Memory B cell (primary cell): ENCODE data around the gene MYOCD.

ENCODE experiments used
- ATAC-seq: fragments of 150-1000 bp; cut with Tn5 transposase; 2 replicates; pipeline ENCODE4 v1.10.0; 2021; ENCODE audit warnings: low read depth, mild to moderate bottlenecking, moderate library complexity
- DNase-seq, 2 donors: peaks; one replicate each; pipeline ENCODE4 v3.0.0; 2022; ENCODE audit warnings: low spot score in 2 of 2
- H3K27ac Mint-ChIP-seq: one replicate; pipeline ENCODE4 v1.8.0; 2022; ENCODE audit warnings: mild to moderate bottlenecking, moderate library complexity, mixed read lengths
- H3K27me3 Mint-ChIP-seq: one replicate; pipeline ENCODE4 v1.8.0; 2022; ENCODE audit warnings: mixed read lengths
- H3K36me3 Mint-ChIP-seq: one replicate; pipeline ENCODE4 v1.8.0; 2022; ENCODE audit warnings: mild to moderate bottlenecking, mixed read lengths
- H3K4me1 Mint-ChIP-seq: one replicate; pipeline ENCODE4 v1.8.0; 2022; ENCODE audit warnings: mixed read lengths
- H3K4me3 Mint-ChIP-seq: one replicate; pipeline ENCODE4 v1.8.0; 2022; ENCODE audit warnings: mild to moderate bottlenecking, moderate library complexity, mixed read lengths
- H3K9me3 Mint-ChIP-seq: one replicate; pipeline ENCODE4 v1.8.0; 2022; ENCODE audit warnings: mixed read lengths

Gene MYOCD

DNA sequence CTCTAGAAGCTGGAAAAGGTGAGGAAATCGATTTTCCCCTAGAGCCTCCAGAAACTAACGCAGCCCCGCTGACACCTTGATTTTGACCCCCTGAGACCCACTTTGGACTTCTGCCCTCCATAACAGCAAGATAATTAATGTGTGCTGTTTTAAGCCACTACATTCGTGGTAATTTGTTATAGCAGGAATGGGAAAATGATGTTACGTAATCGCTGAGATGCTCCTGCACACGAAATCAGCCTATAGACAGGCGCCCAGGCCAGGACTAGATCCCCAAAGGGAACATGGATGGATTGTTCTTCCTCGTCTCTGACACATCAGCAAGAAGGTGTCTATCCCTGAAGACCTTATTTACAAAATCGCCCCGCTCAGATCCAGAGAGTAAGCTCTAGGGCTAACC lies 1.4 kb upstream of the MYOCD start:
- Mint-ChIP-seq H3K27ac (no peak overlapping the region), H3K4me3 (no peak overlapping the region), H3K27me3 (peaks cover 26% of the 10 kb centered on the region), H3K36me3 (no peaks in the 10 kb centered on the region), H3K9me3 (no peaks in the 10 kb centered on the region), H3K4me1 (peaks cover 3% of the 10 kb centered on the region)
- DNase-seq (no peak), ATAC-seq (no peak)

DNA sequence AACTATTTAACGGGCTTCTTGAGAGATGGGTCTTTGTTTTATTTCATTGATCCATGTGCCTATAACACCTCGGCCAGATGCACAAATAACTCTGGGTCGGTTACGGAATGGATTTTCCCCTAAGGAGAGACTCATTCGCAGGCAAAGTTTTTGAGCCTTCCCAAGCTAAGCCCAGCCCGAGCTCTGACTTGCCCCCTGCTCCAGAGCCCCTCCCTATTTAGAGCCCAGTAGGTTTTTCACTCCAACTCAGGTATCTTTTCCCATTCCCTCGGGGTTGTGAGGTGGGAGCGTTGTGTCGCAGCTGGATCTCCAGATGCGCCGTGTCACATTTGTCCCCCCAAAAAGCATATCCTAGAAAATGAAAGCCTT lies 812 bp upstream of the MYOCD start:
- no peak for ATAC-seq
- H3K27ac Mint-ChIP-seq, result no peak overlapping the region
- H3K36me3 Mint-ChIP-seq, result no peaks in the 10 kb centered on the region
- H3K9me3 Mint-ChIP-seq, result no peaks in the 10 kb centered on the region
- no peak overlapping the region for H3K4me3 Mint-ChIP-seq
- H3K4me1 Mint-ChIP-seq, result peaks cover 3% of the 10 kb centered on the region
- DNase-seq, result no peak
- peaks cover 27% of the 10 kb centered on the region for H3K27me3 Mint-ChIP-seq

DNA sequence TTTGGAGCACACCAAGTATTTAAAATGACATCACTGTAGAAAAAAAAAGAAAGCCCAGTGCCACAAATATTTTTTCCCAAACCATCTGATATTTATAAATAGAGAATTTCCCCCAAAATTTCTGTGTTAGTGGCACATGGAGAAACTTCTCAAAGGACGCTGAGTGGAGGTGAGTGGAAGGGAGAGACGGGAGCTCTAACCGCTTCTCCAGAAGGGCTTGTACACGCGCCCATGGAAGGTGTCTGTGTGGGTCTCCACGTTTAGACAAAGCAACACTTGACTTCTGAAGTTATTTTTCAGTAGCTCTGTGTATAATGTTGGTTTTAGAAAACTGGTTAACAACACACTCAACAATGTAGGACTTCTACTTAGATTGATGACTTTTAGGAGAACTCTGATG lies 1.0 kb downstream of the MYOCD start:
- Mint-ChIP-seq H3K27me3 (peaks cover 24% of the 10 kb centered on the region), H3K27ac (no peak overlapping the region), H3K4me1 (peaks cover 3% of the 10 kb centered on the region), H3K9me3 (no peaks in the 10 kb centered on the region), H3K4me3 (no peak overlapping the region), H3K36me3 (no peaks in the 10 kb centered on the region)
- DNase-seq (no peak), ATAC-seq (no peak)

DNA sequence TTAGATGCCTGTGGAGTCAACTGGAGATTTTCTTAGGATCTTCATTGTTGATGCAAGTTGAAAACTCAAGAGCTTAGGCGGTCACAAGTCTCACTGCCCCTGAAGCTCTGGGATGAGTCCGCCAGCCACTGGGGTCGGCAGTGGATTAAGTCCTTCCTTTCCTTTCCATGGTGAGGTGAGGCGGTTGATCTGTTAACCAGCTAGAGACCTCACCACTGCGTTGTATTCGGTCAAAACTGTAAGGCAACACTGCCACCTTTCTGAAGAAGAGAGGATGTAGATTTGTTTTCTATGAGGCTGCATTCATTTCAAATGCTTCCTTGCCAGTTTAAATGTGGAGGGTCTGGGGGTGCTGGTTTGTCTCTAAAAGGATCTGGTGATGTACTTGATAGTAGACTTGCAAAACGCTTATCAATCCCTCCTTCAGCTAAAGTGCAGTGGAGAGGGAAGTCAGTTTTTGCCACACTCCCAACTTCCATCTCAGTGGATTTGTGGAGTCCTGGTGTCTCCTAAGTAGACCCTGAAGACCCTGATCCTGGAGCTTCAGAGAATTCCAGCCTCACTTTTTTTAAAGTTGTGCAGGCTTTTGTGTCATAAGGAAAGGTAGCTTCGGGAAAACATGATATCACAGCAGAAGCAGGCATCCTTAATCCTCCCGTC lies 1.7 kb downstream of the MYOCD start:
- no peak for DNase-seq
- Mint-ChIP-seq H3K27ac (no peak overlapping the region), H3K4me3 (no peak overlapping the region), H3K9me3 (no peaks in the 10 kb centered on the region), H3K36me3 (no peaks in the 10 kb centered on the region), H3K27me3 (peaks cover 20% of the 10 kb centered on the region), H3K4me1 (peaks cover 3% of the 10 kb centered on the region)
- ATAC-seq, result no peak

DNA sequence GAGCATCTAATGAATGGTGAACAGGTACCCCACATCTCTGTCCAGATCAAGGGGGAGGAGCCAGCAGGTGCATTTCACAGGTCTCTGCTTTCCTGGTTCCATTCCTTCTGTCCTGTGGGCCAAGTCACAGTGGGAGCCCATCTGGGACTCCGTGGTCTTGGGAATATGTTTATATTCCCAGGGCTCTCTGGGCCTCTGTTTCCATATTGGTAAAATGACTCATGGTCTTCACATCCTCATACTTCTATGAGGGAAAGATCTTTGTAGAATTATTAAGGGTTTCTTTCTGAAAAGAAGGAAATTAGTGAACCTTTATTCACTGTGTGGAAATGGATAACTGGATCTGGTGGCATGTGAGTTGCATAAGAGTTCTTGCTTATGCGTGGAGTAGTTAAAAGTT lies 6.2 kb downstream of the MYOCD start:
- no peak for ATAC-seq
- Mint-ChIP-seq H3K27ac (no peak overlapping the region), H3K4me1 (no peaks in the 10 kb centered on the region)

DNA sequence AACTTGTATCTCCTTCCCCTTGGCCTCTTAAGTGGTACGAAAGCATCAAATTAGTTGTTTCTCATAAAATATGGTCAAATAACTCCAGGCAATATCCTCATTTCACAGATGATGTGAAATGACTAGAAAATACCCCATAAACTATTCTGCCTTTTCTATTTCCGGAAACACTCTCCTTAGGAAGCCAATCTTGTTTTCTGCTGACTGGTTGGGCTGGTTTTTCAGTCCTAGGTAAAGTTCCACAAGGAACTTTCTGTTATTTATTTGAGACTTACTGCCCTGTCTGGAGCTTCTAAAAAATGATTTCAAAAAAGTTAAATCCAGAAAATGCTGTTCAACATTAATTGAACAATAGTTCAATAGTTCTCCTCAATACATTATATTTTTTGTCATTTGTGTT lies 7.3 kb downstream of the MYOCD start:
- no peak overlapping the region for H3K4me3 Mint-ChIP-seq
- H3K27me3 Mint-ChIP-seq, result peaks cover 8% of the 10 kb centered on the region
- H3K4me1 Mint-ChIP-seq, result no peaks in the 10 kb centered on the region
- DNase-seq (no peak), ATAC-seq (no peak)
- no peaks in the 10 kb centered on the region for H3K9me3 Mint-ChIP-seq
- no peaks in the 10 kb centered on the region for H3K36me3 Mint-ChIP-seq
- no peak overlapping the region for H3K27ac Mint-ChIP-seq

More for the DNA sequence above, 6.2 kb downstream of the MYOCD start:
- Mint-ChIP-seq H3K9me3 (no peaks in the 10 kb centered on the region), H3K36me3 (no peaks in the 10 kb centered on the region), H3K4me3 (no peak overlapping the region), H3K27me3 (peaks cover 8% of the 10 kb centered on the region)
- DNase-seq, result no peak

DNA sequence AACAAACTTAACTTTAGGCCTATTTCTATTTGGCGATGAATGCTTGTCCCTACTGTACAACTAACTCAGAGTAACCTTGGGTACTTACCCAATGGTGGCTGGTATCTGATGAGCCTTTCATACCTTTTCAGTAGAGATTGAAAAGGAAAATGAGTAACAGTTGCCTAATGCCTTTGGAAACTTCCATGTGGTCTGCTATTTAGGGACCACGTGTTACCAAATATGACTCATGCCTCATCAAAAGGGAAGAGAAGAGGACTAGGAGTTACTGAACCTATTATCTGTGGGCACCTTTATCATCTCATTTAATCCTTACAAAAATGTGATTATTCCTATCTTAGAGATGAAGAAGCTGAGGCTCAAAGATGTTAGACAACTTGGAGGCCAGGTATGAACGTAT lies 8.1 kb downstream of the MYOCD start:
- no peaks in the 10 kb centered on the region for H3K4me1 Mint-ChIP-seq
- DNase-seq (no peak), ATAC-seq (no peak)
- H3K36me3 Mint-ChIP-seq, result no peaks in the 10 kb centered on the region
- H3K4me3 Mint-ChIP-seq, result no peak overlapping the region
- peaks cover 7% of the 10 kb centered on the region for H3K27me3 Mint-ChIP-seq
- no peak overlapping the region for H3K27ac Mint-ChIP-seq
- no peaks in the 10 kb centered on the region for H3K9me3 Mint-ChIP-seq

DNA sequence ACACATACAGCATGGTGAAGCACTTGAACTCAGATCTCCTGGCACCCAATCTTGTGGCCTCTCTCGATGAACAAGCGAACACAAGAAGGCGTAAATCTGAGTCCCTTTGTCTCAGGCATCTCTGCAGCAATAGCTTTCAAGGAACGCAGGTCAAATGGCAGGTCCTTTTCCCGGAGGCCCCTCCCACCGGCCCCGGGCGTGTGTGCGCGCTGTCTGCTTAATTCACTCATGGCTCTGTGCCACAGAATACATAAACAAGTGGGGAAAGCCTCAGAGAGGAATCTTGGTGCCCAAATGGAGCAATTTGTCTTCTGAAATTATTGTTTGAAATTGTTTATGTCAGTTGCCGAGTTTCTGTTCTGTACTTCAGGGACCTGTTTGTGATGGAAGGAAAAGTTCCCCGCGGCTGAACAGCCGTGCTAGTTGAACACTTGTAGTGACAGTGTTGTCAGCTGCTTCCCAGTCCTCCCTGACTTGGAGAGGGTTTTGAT lies 14.8 kb downstream of the MYOCD start:
- ATAC-seq, result no peak
- Mint-ChIP-seq H3K4me1 (no peaks in the 10 kb centered on the region), H3K27ac (no peak overlapping the region), H3K36me3 (no peaks in the 10 kb centered on the region), H3K4me3 (no peak overlapping the region), H3K27me3 (peaks cover 1% of the 10 kb centered on the region), H3K9me3 (no peaks in the 10 kb centered on the region)
- no peak for DNase-seq

DNA sequence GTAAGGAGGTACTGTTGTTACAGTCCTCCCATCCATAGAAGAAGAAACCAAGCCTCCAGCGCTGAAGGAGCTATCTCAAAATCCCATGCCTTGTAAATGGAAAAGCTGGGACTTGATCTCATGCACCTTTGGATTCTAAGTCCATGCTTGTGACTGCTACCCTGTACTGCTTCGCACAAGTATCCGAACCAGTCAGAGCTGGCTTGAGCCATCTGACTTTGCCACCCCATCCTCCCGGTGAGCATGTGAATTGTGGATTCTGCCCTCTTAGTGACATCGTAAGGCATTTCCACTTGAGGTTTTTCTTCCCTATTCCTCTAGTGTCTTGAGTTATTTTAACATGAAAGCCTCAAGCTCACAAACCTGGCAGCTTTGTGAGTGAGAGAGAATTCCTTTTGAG lies 15.3 kb downstream of the MYOCD start:
- Mint-ChIP-seq H3K27me3 (peaks cover 1% of the 10 kb centered on the region), H3K27ac (no peak overlapping the region), H3K4me3 (no peak overlapping the region), H3K9me3 (no peaks in the 10 kb centered on the region), H3K4me1 (no peaks in the 10 kb centered on the region), H3K36me3 (no peaks in the 10 kb centered on the region)
- no peak for DNase-seq
- ATAC-seq, result no peak

DNA sequence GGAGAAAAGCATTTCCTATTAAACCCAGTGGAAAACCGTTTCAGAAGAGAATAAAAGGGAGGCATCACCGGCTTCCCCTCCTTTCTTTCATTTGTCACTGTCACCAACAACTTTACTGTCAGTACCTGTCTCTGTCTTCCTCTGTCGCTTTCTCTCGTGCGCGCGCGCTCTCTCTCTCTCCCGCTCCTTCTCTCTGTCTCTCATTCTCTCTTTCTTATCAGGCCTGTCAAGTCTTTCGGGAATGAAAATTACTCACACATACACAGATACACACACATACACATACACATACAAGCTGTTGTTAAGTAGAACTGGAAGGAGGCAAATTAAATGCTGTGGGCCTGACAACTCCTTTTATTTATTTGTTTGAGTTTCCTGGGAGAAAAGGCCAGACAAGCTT lies 17.6 kb downstream of the MYOCD start:
- Mint-ChIP-seq H3K4me1 (peaks cover under 1% of the 10 kb centered on the region), H3K27ac (no peak overlapping the region), H3K9me3 (peaks cover under 1% of the 10 kb centered on the region), H3K4me3 (no peak overlapping the region), H3K27me3 (peaks cover 4% of the 10 kb centered on the region), H3K36me3 (no peaks in the 10 kb centered on the region)
- no peak for ATAC-seq
- DNase-seq, result no peak

DNA sequence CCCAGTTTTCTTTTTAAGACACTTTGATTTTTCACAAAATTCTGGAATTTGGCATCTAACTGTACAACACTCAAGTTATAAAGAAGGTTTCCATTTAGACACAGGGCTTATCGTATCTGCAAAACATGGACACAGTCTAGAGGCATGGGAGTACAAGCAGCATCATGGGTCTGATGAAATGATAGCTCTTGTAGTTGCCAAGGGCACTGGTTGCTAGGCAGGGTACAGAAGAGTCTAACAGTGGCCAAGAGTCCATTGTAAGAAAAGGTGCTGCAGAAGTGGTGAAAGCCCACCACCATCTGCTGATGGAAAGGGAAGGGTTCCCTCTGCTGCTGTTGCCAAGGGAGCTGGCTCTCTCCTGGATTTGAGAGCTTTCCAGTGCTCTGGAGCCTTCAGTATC lies 20.8 kb downstream of the MYOCD start:
- Mint-ChIP-seq H3K4me1 (peaks cover 3% of the 10 kb centered on the region), H3K4me3 (no peak overlapping the region), H3K36me3 (no peaks in the 10 kb centered on the region), H3K27me3 (peaks cover 7% of the 10 kb centered on the region), H3K27ac (no peak overlapping the region), H3K9me3 (peaks cover 4% of the 10 kb centered on the region)
- DNase-seq (no peak), ATAC-seq (no peak)

DNA sequence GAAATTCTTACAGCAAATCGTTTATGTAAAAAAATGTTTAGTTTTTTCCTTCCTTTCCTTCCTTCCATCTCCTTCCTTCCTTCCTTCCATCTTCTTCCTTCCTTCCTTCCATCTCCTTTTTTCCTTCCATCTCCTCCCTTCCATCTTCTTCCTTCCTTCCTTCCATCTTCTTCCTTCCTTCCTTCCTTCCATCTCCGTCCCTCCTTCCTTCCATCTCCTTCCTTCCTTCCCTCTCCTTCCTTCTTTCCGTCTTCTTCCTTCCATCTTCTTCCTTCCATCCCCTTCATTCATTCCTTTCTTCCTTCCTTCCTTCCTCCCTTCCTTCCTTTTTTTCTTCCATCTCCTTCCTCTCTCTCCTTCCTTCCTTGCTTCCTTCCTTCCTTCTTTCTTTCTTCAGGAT lies 22.7 kb downstream of the MYOCD start:
- Mint-ChIP-seq H3K27me3 (peaks cover 6% of the 10 kb centered on the region), H3K4me3 (no peak overlapping the region), H3K9me3 (peaks cover 4% of the 10 kb centered on the region), H3K4me1 (peaks cover 3% of the 10 kb centered on the region), H3K27ac (no peak overlapping the region), H3K36me3 (no peaks in the 10 kb centered on the region)
- DNase-seq (no peak), ATAC-seq (no peak)

DNA sequence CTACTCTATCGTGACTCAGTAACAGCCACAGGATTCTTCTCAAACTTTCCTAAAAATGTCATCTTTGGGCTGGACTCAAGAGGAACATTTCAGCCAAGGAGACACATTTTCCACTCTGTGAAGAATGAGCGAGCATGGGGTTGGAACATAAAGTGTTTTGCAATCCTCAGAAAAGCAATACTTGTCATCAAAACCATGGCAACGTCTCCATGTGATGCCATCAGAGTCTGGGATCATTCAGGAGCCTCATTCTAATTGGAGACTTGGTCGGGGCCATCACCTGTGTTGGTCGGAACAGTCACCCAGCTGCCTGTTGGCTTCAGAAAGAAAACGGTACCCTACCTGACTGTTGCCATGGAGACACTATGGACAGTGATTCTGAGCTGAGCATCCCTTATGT lies 25.5 kb downstream of the MYOCD start:
- Mint-ChIP-seq H3K4me3 (no peak overlapping the region), H3K27ac (no peak overlapping the region), H3K27me3 (peaks cover 6% of the 10 kb centered on the region), H3K9me3 (peaks cover 4% of the 10 kb centered on the region), H3K4me1 (peaks cover 3% of the 10 kb centered on the region), H3K36me3 (no peaks in the 10 kb centered on the region)
- no peak for DNase-seq
- no peak for ATAC-seq

DNA sequence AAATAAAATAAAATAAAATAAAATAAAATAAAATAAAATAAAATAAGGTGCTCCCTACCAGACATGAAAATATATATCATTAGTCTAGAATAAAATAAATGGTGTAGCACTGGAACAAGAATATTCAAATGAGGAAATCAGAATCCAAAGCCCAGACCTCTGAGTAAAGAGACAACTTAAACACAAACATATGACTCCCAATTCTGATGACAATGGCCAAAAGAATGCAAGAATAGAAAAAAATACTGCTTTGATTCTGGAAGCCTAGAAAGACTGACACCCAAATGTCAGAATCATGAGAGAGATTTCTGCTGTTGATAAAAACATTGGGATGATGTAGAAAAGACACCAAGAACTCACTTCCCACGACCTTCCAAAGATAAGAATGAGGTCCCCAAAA lies 27.9 kb downstream of the MYOCD start:
- no peaks in the 10 kb centered on the region for H3K36me3 Mint-ChIP-seq
- no peak for DNase-seq
- ATAC-seq, result no peak
- H3K27me3 Mint-ChIP-seq, result peaks cover under 1% of the 10 kb centered on the region
- H3K4me1 Mint-ChIP-seq, result no peaks in the 10 kb centered on the region
- no peak overlapping the region for H3K27ac Mint-ChIP-seq
- no peak overlapping the region for H3K4me3 Mint-ChIP-seq
- H3K9me3 Mint-ChIP-seq, result peaks cover under 1% of the 10 kb centered on the region

DNA sequence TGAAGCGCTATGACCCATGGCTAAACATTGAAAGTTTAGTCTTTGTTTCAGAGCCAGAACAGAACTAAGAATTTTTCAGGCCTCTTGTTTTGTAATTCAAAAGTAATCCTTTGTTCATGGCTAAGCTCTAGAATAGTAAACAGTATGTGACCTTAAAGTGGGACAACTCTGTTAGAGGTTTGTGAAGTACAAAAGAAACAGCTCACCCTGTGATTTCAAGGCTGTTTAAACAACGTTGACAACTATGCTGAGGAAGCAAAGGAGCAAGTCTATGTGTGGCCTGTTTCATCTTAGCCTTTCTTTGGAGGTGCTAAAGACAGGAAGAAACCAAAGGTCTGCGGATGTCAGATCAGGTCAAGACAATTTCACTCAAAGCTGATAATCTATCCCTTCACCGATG lies 40.4 kb downstream of the MYOCD start:
- H3K9me3 Mint-ChIP-seq, result peaks cover 5% of the 10 kb centered on the region
- DNase-seq, result no peak
- H3K27me3 Mint-ChIP-seq, result peaks cover 4% of the 10 kb centered on the region

More for the DNA sequence above, 40.4 kb downstream of the MYOCD start:
- no peak for ATAC-seq
- Mint-ChIP-seq H3K4me1 (no peaks in the 10 kb centered on the region), H3K4me3 (no peak overlapping the region), H3K27ac (no peak overlapping the region), H3K36me3 (no peaks in the 10 kb centered on the region)
